Activated CD4-positive, alpha-beta T cell treated with anti-CD3 and anti-CD28 coated beads for 48 hours (primary cell): Measurements from ENCODE around the gene KRTAP5-2.
"Not testable (repeated sequence)": the region's sequence is repeated elsewhere in the genome, so short reads cannot be mapped to it uniquely, and the experiment has no call there.

Experiments
- DNase-seq: peaks from one replicate; pipeline ENCODE4 v3.0.0-alpha.2; 2020

The KRTAP5-2 gene

GRCh38 chr11:1597994-1598380, at the start of gene KRTAP5-2:
Gene KRTAP5-2, minus strand, starts transcription at chr11:1598294. Its CDS starts 44 bp downstream, at chr11:1598250.
- DNase-seq = no peak

GRCh38 chr11:1646540-1646939, 48.4 kb upstream of the KRTAP5-2 start:
- DNase-seq = not testable (repeated sequence)

GRCh38 chr11:1645357-1645821, 47.3 kb upstream of the KRTAP5-2 start:
- no peak for DNase-seq

GRCh38 chr11:1644601-1645356, 46.7 kb upstream of the KRTAP5-2 start:
- no peak for DNase-seq

GRCh38 chr11:1643146-1643690, 45.1 kb upstream of the KRTAP5-2 start:
- DNase-seq = no peak

GRCh38 chr11:1642288-1643145, 44.4 kb upstream of the KRTAP5-2 start:
- no peak for DNase-seq

- DNase-seq = no peak
Observed at GRCh38 chr11:1641096-1641495, 43.0 kb upstream of the KRTAP5-2 start.

- DNase-seq = peak; percentile 39
Observed at GRCh38 chr11:1640076-1640946, 42.2 kb upstream of the KRTAP5-2 start.

- DNase-seq = no peak
Observed at GRCh38 chr11:1639666-1640065, 41.6 kb upstream of the KRTAP5-2 start.

GRCh38 chr11:1639102-1639620, 41.1 kb upstream of the KRTAP5-2 start:
- DNase-seq = no peak

GRCh38 chr11:1638344-1638743, 40.2 kb upstream of the KRTAP5-2 start:
- no peak for DNase-seq

- no peak for DNase-seq
Observed at GRCh38 chr11:1637628-1638027, 39.5 kb upstream of the KRTAP5-2 start.

- no peak for DNase-seq
Observed at GRCh38 chr11:1636291-1636950, 38.3 kb upstream of the KRTAP5-2 start.

GRCh38 chr11:1633864-1634263, 35.8 kb upstream of the KRTAP5-2 start:
- DNase-seq = no peak

GRCh38 chr11:1632053-1632714, 34.1 kb upstream of the KRTAP5-2 start:
- no peak for DNase-seq

GRCh38 chr11:1631066-1631568, 33.0 kb upstream of the KRTAP5-2 start:
- DNase-seq = no peak

- DNase-seq = no peak
Observed at GRCh38 chr11:1630271-1630670, 32.2 kb upstream of the KRTAP5-2 start.

GRCh38 chr11:1629326-1630185, 31.5 kb upstream of the KRTAP5-2 start, which contains the start of gene KRTAP5-5:
Gene KRTAP5-5, plus strand, starts transcription at chr11:1629775. Its CDS starts 66 bp downstream, at chr11:1629841.
- no peak for DNase-seq

- peak; percentile 73 for DNase-seq
Observed at GRCh38 chr11:1628506-1629325, 30.6 kb upstream of the KRTAP5-2 start.
